ENCODE measurements around the gene CBARP. TPM values are rescaled to one million over a fixed set of nuclear protein-coding genes. Genes with fewer than 3 reads are reported as not detected.

CBARP gene
- total RNA-seq, 1 experiment from 2014 or later = 23.8 TPM

DNA sequence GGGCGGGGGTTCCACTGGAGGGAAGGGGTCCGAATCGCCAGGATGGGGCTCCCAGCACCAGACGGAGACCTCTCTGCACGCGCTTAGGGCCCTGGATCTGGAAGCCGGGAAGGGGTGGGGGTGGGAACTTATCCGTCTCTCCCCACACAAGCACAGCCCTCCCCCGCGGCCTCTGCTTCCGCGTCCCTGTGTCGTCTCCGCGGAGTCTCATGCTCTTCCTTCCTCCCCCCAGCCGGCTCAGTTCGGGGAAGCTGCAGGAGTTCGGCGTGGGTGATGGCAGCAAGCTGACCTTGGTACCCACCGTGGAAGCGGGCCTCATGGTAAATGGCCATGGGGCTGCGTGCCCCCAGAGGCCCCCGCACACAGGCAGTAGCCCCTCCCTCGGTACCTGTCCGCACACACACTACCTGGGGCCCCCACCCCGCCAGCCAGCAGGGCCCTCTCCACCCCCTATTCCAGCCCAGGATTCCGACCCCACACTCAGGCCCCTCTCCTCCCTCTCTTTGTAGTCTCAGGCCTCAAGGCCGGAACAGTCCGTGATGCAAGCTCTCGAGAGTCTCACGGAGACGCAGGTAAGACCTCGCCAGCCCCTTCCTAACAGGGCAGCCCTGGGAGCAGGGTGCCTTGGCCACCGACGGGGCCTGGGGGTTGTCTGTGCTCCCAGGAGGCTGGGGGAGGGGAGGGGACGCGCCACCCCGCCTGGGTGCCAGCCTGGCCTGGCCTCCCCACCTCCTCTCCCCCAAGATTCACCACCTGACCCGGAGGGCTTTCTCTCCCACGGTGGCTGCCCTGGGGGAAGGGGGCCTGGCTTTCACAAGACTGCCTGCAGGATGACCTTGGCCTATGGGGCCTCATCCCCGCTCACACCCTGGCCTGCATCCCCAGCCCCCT, 13.8 kb upstream of the CBARP start:
- Histone ChIP-seq H3K9ac (ENCODE audit: low read length) (peak overlapping the region; percentile 91), H3K27me3 (ENCODE audit: insufficient read depth, low read length) (no peaks in the 10 kb centered on the region), H3K4me3 (replicated peaks in 1 of 2; ENCODE audit: low read depth in 1 of 2, low read length in 2 of 2) (peak overlapping the region; percentile 68 to 74), H3K36me3 (ENCODE audit: control insufficient read depth in 1 of 2, insufficient read depth in 2 of 2, low read length in 2 of 2) (peaks cover 24 to 43% of the 10 kb centered on the region in 2 experiments), H3K27ac (ENCODE audit: low read depth, low read length) (peak overlapping the region; percentile 99), H3K79me2 (ENCODE audit: insufficient read depth, low read length) (peaks cover 63% of the 10 kb centered on the region), H3K4me1 (ENCODE audit: control insufficient read depth in 1 of 2, insufficient read depth in 2 of 2, low read length in 2 of 2) (peaks cover 25 to 72% of the 10 kb centered on the region in 2 experiments), H2AFZ (ENCODE audit: low read depth, low read length, poor library complexity, severe bottlenecking) (no peak overlapping the region), H3K9me3 (ENCODE audit: control insufficient read depth in 1 of 2, insufficient read depth in 1 of 2, low read depth in 1 of 2, low read length in 2 of 2) (no peaks in the 10 kb centered on the region), H3K9me2 (ENCODE audit: insufficient read depth) (no peaks in the 10 kb centered on the region), H4K20me1 (ENCODE audit: insufficient read depth) (peaks cover 3% of the 10 kb centered on the region; the same call in 1 of the 2 replicates), H3K4me2 (ENCODE audit: low read length) (peak overlapping the region; percentile 99)
- no peak for DNase-seq (ENCODE audit: low read depth, low spot score)
- no peak for ATAC-seq
- POLR2A ChIA-PET = interaction anchor here (3.1 to 3.5 kb wide), 2 partner anchors 15 to 18 kb away, joined by 29 to 40 read pairs; partner anchors contain the start of gene CIRBP
- TSS peak; percentile 52 for BruUV-seq (replicated peaks)
- CTCF ChIA-PET = no interaction called here
- RAD21 ChIA-PET (ENCODE audit: low non-redundant PET in 1 of 2, low total read pairs in 2 of 2, uncharacterized antibody in 2 of 2, unreplicated experiment in 2 of 2) = interaction anchor here in 1 of 2 experiments (0.9 kb wide), 1 partner anchor 8 kb away, joined by 3 read pairs; no protein-coding TSS in a partner anchor
- no peak for TF ChIP-seq CBX3 (IDR thresholded peaks at IDR 0.05; ENCODE audit: low read depth)
- TF ChIP-seq ZFX (IDR thresholded peaks at IDR 0.05) = peak; percentile 29; the same call in 1 of the 2 replicates
- intact Hi-C loops (cut with micrococcal nuclease) = no loop called here

DNA sequence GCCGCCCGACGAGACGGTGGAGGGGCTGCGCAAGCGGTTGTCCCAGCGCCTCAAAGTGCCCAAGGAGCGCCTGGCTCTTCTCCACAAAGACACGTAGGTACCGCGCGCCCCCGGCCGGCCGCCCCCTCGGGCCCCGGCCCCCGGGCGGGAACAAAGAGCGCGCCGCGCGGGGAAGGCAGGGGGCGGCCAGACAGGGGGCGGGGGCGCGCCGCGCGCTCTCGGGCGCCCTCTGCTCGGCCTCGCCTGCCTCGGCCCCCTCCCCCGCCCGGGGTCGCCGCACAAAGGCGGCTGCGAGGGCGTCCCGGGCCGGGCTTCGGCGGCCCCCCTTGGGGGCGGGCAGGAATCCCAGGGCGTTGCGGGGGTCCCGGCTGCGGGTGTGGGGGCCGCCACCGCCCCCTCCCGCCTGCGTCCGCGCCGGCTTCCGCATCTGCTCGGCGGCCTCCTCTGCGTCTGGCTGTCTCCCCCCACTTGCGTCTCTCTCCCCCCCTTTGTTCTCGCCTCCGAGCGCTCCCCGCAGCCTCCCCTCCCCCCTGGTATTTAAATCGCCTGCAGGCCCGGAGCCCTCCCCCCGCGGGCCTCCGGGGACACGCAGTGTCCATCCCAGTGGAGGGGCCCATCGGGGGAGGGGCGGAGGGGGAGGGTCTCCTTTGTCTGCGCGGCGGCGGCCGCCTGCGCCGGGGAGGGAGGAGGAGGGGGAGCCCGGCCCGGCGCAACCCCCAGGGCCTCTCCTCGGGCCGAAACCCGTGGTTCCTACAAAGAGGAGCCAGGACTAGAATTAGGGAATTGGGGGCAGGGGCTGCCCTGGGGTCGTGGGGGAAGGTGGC, 12.8 kb upstream of the CBARP start:
- peak overlapping the region; percentile 68 to 74 for H3K4me3 ChIP-seq (replicated peaks in 1 of 2; ENCODE audit: low read depth in 1 of 2, low read length in 2 of 2)
- no peak for DNase-seq (ENCODE audit: low read depth, low spot score)
- POLR2A ChIA-PET = interaction anchor here (3.1 to 3.5 kb wide), 2 partner anchors 16 to 19 kb away, joined by 29 to 40 read pairs; partner anchors contain the start of gene CIRBP
- peaks cover 23 to 36% of the 10 kb centered on the region in 2 experiments for H3K36me3 ChIP-seq (ENCODE audit: control insufficient read depth in 1 of 2, insufficient read depth in 2 of 2, low read length in 2 of 2)
- H3K9me2 ChIP-seq (ENCODE audit: insufficient read depth) = no peaks in the 10 kb centered on the region
- BruUV-seq (replicated peaks) = no TSS peak
- H4K20me1 ChIP-seq (ENCODE audit: insufficient read depth) = peaks cover 3% of the 10 kb centered on the region; the same call in 1 of the 2 replicates
- RAD21 ChIA-PET (ENCODE audit: low non-redundant PET in 1 of 2, low total read pairs in 2 of 2, uncharacterized antibody in 2 of 2, unreplicated experiment in 2 of 2) = no interaction called here
- TF ChIP-seq SRF (IDR thresholded peaks at IDR 0.05; ENCODE audit: low read depth) (no peak), SIN3A (IDR thresholded peaks at IDR 0.05; ENCODE audit: low read depth) (no peak; the same call in 1 of the 2 replicates), SP1 (IDR thresholded peaks at IDR 0.05; ENCODE audit: low read depth) (no peak), ZFX (IDR thresholded peaks at IDR 0.05) (peak; percentile 40; the same call in 1 of the 2 replicates), EZH2phosphoT487 (IDR thresholded peaks at IDR 0.05; ENCODE audit: borderline replicate concordance) (no peak), POLR2AphosphoS5 (IDR thresholded peaks at IDR 0.05; ENCODE audit: low read depth, low read length) (peak; percentile 35; the same call in 1 of the 2 replicates)
- peak overlapping the region; percentile 99 for H3K27ac ChIP-seq (ENCODE audit: low read depth, low read length)
- peaks cover 33 to 74% of the 10 kb centered on the region in 2 experiments for H3K4me1 ChIP-seq (ENCODE audit: control insufficient read depth in 1 of 2, insufficient read depth in 2 of 2, low read length in 2 of 2)
- intact Hi-C loops (cut with micrococcal nuclease) = no loop called here
- H3K27me3 ChIP-seq (ENCODE audit: insufficient read depth, low read length) = no peaks in the 10 kb centered on the region
- H3K4me2 ChIP-seq (ENCODE audit: low read length) = peak overlapping the region; percentile 99
- CTCF ChIA-PET = no interaction called here
- ATAC-seq = no peak
- H3K9me3 ChIP-seq (ENCODE audit: control insufficient read depth in 1 of 2, insufficient read depth in 1 of 2, low read depth in 1 of 2, low read length in 2 of 2) = no peaks in the 10 kb centered on the region
- peak overlapping the region; percentile 91 for H3K9ac ChIP-seq (ENCODE audit: low read length)
- peaks cover 59% of the 10 kb centered on the region for H3K79me2 ChIP-seq (ENCODE audit: insufficient read depth, low read length)
- H2AFZ ChIP-seq (ENCODE audit: low read depth, low read length, poor library complexity, severe bottlenecking) = no peak overlapping the region
